SU-DHL-6 (cell line): Measurements from ENCODE around the gene SOD3.

Source experiments
- H2AFZ ChIP-seq: fragments of 200-600 bp; sonication (generic); 2 replicates; pipeline ENCODE4 v1.6.1; 2014; ENCODE audit warnings: low read depth, mild to moderate bottlenecking, moderate library complexity, mixed read lengths, antibody characterized with exemption, low read length; ENCODE audit not compliant: severe bottlenecking
- H3F3A ChIP-seq: fragments of 200-600 bp; shearing (Covaris generic); 2 replicates; pipeline ENCODE4 v1.6.0; 2016; ENCODE audit warnings: antibody characterized with exemption, mild to moderate bottlenecking; ENCODE audit not compliant: insufficient read depth
- H3K27ac ChIP-seq: fragments of 200-600 bp; sonication (generic); 2 replicates; pipeline ENCODE4 v1.5.1; 2016; ENCODE audit warnings: low read depth, mild to moderate bottlenecking, low read length, moderate library complexity, mixed read lengths
- H3K27me3 ChIP-seq: fragments of 200-600 bp; sonication (generic), shearing (Covaris generic); 2 replicates; pipeline ENCODE4 v1.6.0; 2014; ENCODE audit warnings: mild to moderate bottlenecking, low read length
- H3K36me3 ChIP-seq: fragments of 200-600 bp; sonication (generic); 2 replicates; pipeline ENCODE4 v1.6.1; 2014; ENCODE audit warnings: mild to moderate bottlenecking, low read length, mixed read lengths
- H3K4me2 ChIP-seq: fragments of 300-600, 200-600 bp; shearing (Covaris generic), sonication (generic); 2 replicates; pipeline ENCODE4 v1.6.0; 2014; ENCODE audit warnings: low read length, low read depth, mild to moderate bottlenecking; ENCODE audit not compliant: poor library complexity, severe bottlenecking
- H3K4me3 ChIP-seq: fragments of 200-600 bp; sonication (generic); 2 replicates; pipeline ENCODE4 v1.5.1; 2014; ENCODE audit warnings: antibody characterized with exemption, low read length, mild to moderate bottlenecking, mixed read lengths; ENCODE audit not compliant: insufficient read depth, poor library complexity, severe bottlenecking
- H3K79me2 ChIP-seq: fragments of 200-600 bp; sonication (generic); 2 replicates; pipeline ENCODE4 v1.6.1; 2014; ENCODE audit warnings: mild to moderate bottlenecking, low read length, moderate library complexity; ENCODE audit not compliant: insufficient read depth
- H3K9ac ChIP-seq: fragments of 200-600 bp; sonication (generic); 2 replicates; pipeline ENCODE4 v1.7.0; 2014; ENCODE audit warnings: mild to moderate bottlenecking, low read length
- H3K9me2 ChIP-seq: fragments of 200-600 bp; sonication (generic); replicated peaks from 2 replicates; pipeline ENCODE4 v1.6.1; 2014; ENCODE audit warnings: low read length; ENCODE audit not compliant: insufficient read depth
- H3K9me3 ChIP-seq: fragments of 200-600 bp; sonication (generic); 2 replicates; pipeline ENCODE4 v1.6.1; 2014; ENCODE audit warnings: low read length, mixed read lengths; ENCODE audit not compliant: insufficient read depth
- H4K20me1 ChIP-seq: fragments of 200-600 bp; sonication (generic); 2 replicates; pipeline ENCODE4 v1.6.1; 2014; ENCODE audit warnings: low read depth, mild to moderate bottlenecking, antibody characterized with exemption, low read length, moderate library complexity, mixed read lengths
- EZH2phosphoT487 ChIP-seq: fragments of 200-600 bp; sonication (generic), shearing (Covaris generic); conservative IDR thresholded peaks from 2 replicates; pipeline ENCODE4 v1.6.1; 2018; ENCODE audit warnings: mild to moderate bottlenecking, antibody characterized with exemption, low read length, moderate library complexity, mixed read lengths
- TF ChIP-seq, protein P1 (sequence below): fragments of 200-600 bp; sonication (generic); IDR thresholded peaks from one replicate; pipeline ENCODE4 v1.5.1; 2017; ENCODE audit warnings: antibody characterized with exemption, mild to moderate bottlenecking, low read length, moderate library complexity; ENCODE audit not compliant: insufficient read depth, poor library complexity, severe bottlenecking

Gene SOD3

DNA sequence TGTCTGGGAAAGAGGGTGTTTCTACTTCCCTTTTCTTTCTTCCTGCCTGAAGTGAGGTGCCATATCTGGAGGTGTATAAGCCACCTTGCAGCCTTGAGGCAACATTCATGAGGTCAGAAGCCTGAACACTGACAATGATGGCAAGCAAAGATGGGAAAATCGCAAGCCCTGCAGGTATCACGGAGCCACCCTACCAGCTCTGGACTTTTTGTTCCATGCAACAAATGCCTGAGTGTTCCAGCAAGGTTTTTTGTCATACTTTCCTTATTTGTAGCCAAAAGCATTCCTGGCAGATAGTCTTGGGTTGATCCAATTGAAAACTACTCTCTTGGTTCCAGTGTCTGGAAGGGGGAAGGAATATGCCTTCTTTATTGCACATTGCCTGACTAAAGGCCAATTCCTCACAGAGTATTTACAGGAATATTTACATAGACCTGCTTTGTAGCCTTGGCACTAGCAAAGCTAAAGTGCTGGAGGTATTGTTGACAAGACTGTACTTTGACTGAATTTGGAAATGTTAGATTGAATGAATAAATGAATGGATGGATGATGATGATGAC is 14.4 kb upstream of the SOD3 start:
- TF ChIP-seq, protein P1, sequence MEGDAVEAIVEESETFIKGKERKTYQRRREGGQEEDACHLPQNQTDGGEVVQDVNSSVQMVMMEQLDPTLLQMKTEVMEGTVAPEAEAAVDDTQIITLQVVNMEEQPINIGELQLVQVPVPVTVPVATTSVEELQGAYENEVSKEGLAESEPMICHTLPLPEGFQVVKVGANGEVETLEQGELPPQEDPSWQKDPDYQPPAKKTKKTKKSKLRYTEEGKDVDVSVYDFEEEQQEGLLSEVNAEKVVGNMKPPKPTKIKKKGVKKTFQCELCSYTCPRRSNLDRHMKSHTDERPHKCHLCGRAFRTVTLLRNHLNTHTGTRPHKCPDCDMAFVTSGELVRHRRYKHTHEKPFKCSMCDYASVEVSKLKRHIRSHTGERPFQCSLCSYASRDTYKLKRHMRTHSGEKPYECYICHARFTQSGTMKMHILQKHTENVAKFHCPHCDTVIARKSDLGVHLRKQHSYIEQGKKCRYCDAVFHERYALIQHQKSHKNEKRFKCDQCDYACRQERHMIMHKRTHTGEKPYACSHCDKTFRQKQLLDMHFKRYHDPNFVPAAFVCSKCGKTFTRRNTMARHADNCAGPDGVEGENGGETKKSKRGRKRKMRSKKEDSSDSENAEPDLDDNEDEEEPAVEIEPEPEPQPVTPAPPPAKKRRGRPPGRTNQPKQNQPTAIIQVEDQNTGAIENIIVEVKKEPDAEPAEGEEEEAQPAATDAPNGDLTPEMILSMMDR: no peak
- no peak for TF ChIP-seq EZH2phosphoT487
- no peak overlapping the region for H2AFZ ChIP-seq
- no peak overlapping the region for H3K4me2 ChIP-seq
- H3K27me3 ChIP-seq: no peaks in the 10 kb centered on the region; the same call in 1 of the 2 replicates
- H3F3A ChIP-seq: no peaks in the 10 kb centered on the region
- no peak overlapping the region for H3K27ac ChIP-seq
- H4K20me1 ChIP-seq: no peaks in the 10 kb centered on the region
- no peak overlapping the region for H3K9ac ChIP-seq
- no peaks in the 10 kb centered on the region for H3K36me3 ChIP-seq
- no peaks in the 10 kb centered on the region for H3K79me2 ChIP-seq
- H3K9me2 ChIP-seq: no peaks in the 10 kb centered on the region
- H3K9me3 ChIP-seq: no peaks in the 10 kb centered on the region
- no peak overlapping the region for H3K4me3 ChIP-seq

GRCh38 chr4:24781999-24782745 is 13.2 kb upstream of the SOD3 start:
- no peaks in the 10 kb centered on the region for H3K79me2 ChIP-seq
- H3K9me3 ChIP-seq: no peaks in the 10 kb centered on the region
- H3K9me2 ChIP-seq: no peaks in the 10 kb centered on the region
- no peak overlapping the region for H3K9ac ChIP-seq
- TF ChIP-seq, protein P1: no peak
- no peaks in the 10 kb centered on the region; the same call in 1 of the 2 replicates for H3K27me3 ChIP-seq
- no peak overlapping the region for H3K27ac ChIP-seq
- H2AFZ ChIP-seq: no peak overlapping the region
- no peak overlapping the region for H3K4me3 ChIP-seq
- no peaks in the 10 kb centered on the region for H3K36me3 ChIP-seq
- no peaks in the 10 kb centered on the region for H4K20me1 ChIP-seq
- H3K4me2 ChIP-seq: no peak overlapping the region
- H3F3A ChIP-seq: no peaks in the 10 kb centered on the region

DNA sequence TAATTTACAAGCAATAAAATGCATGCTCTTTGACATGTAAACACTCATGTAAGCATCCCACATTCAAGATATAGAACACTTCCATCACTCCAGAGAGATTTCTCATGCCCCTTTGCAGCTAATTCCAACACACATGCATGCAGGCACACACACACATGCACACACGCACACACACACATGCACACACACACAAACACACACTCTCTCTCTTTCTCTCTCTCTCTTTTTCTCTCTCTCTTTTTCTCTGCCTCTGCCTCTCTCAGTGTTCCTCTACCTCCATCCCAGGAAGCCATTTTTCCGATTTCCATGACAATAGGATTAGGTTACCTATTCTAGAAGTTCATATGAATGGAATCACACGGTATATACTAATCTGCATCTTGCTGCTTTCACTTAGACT is 11.9 kb upstream of the SOD3 start:
- no peak overlapping the region for H3K27ac ChIP-seq
- no peaks in the 10 kb centered on the region for H3K9me3 ChIP-seq
- no peaks in the 10 kb centered on the region for H3K79me2 ChIP-seq
- no peak overlapping the region for H3K4me3 ChIP-seq
- no peaks in the 10 kb centered on the region; the same call in 1 of the 2 replicates for H3K27me3 ChIP-seq
- H3K9me2 ChIP-seq: no peaks in the 10 kb centered on the region
- H3K4me2 ChIP-seq: no peak overlapping the region
- H3F3A ChIP-seq: no peaks in the 10 kb centered on the region
- no peaks in the 10 kb centered on the region for H4K20me1 ChIP-seq
- TF ChIP-seq, protein P1: no peak
- TF ChIP-seq EZH2phosphoT487: no peak
- no peaks in the 10 kb centered on the region for H3K36me3 ChIP-seq
- H3K9ac ChIP-seq: no peak overlapping the region
- no peak overlapping the region for H2AFZ ChIP-seq
